Measurements from ENCODE around the gene MAFF. TPM values are rescaled to one million over a fixed set of nuclear protein-coding genes. Genes with fewer than 3 reads are reported as not detected.
A peak's percentile ranks its signal among the peaks of the same experiment; 100 is the strongest.

The MAFF gene
- total and polyA plus RNA-seq, 4 donors: 30.0 to 57.8 (median 40.1) TPM

- H3K9me3 ChIP-seq (ENCODE audit: control insufficient read depth in 4 of 4, insufficient read depth in 3 of 4, low read length in 3 of 4): no peaks in the 10 kb centered on the region
- DNase-seq (peak; percentile 46 to 68 (median 58)), ATAC-seq (ENCODE audit: insufficient read depth, low FRiP score) (no peak)
- WGBS, 2 donors: 49 to 55% methylated on average over 14 of the region's 15 CpGs
- H3K36me3 ChIP-seq (ENCODE audit: control insufficient read depth in 4 of 4, insufficient read depth in 4 of 4, low read length in 4 of 4): peaks cover 3 to 46% (median 32%) of the 10 kb centered on the region in 4 donors
- peak; percentile 31 for TF ChIP-seq CTCF (IDR thresholded peaks at IDR 0.05; ENCODE audit: control extremely low read depth, extremely low read depth)
- H3K4me3 ChIP-seq: no peak overlapping the region
- H3K4me1 ChIP-seq (ENCODE audit: control insufficient read depth in 5 of 5, insufficient read depth in 5 of 5, low read length in 5 of 5): peaks cover 0 to 28% (median 0%) of the 10 kb centered on the region in 5 donors
- H3K27me3 ChIP-seq (ENCODE audit: control insufficient read depth in 3 of 3, insufficient read depth in 3 of 3, low read length in 2 of 3): no peaks in the 10 kb centered on the region
- no peak overlapping the region for H3K9ac ChIP-seq (ENCODE audit: insufficient read depth in 1 of 2, low read length in 2 of 2)
- peak overlapping the region in 1 of 2 donors; percentile 75 for H3K27ac ChIP-seq (ENCODE audit: low read depth in 1 of 2, low read length in 1 of 2)
These were observed 28.5 kb downstream of the MAFF start for GRCh38 chr22:38230108-38230825.

GRCh38 chr22:38230916-38231315 lies 29.1 kb downstream of the MAFF start:
- no peak for TF ChIP-seq CTCF (IDR thresholded peaks at IDR 0.05; ENCODE audit: control extremely low read depth, extremely low read depth)
- 64 to 72% methylated on average over 9 of the region's 9 CpGs for WGBS, 2 donors
- no peaks in the 10 kb centered on the region for H3K27me3 ChIP-seq (ENCODE audit: control insufficient read depth in 3 of 3, insufficient read depth in 3 of 3, low read length in 2 of 3)
- no peak overlapping the region for H3K4me3 ChIP-seq
- H3K36me3 ChIP-seq (ENCODE audit: control insufficient read depth in 4 of 4, insufficient read depth in 4 of 4, low read length in 4 of 4): peaks cover 3 to 42% (median 31%) of the 10 kb centered on the region in 4 donors
- ATAC-seq (ENCODE audit: insufficient read depth, low FRiP score): no peak
- DNase-seq: no peak
- peak overlapping the region in 1 of 2 donors; percentile 75 for H3K27ac ChIP-seq (ENCODE audit: low read depth in 1 of 2, low read length in 1 of 2)
- no peaks in the 10 kb centered on the region for H3K9me3 ChIP-seq (ENCODE audit: control insufficient read depth in 4 of 4, insufficient read depth in 3 of 4, low read length in 3 of 4)
- peaks cover 0 to 28% (median 0%) of the 10 kb centered on the region in 5 donors for H3K4me1 ChIP-seq (ENCODE audit: control insufficient read depth in 5 of 5, insufficient read depth in 5 of 5, low read length in 5 of 5)
- H3K9ac ChIP-seq (ENCODE audit: insufficient read depth in 1 of 2, low read length in 2 of 2): no peak overlapping the region

- Histone ChIP-seq H3K27ac (ENCODE audit: low read depth in 1 of 2, low read length in 1 of 2) (no peak overlapping the region), H3K9me3 (ENCODE audit: control insufficient read depth in 4 of 4, insufficient read depth in 3 of 4, low read length in 3 of 4) (no peaks in the 10 kb centered on the region), H3K9ac (ENCODE audit: insufficient read depth in 1 of 2, low read length in 2 of 2) (no peak overlapping the region), H3K4me1 (ENCODE audit: control insufficient read depth in 5 of 5, insufficient read depth in 5 of 5, low read length in 5 of 5) (peaks cover 0 to 31% (median 0%) of the 10 kb centered on the region in 5 donors), H3K36me3 (ENCODE audit: control insufficient read depth in 4 of 4, insufficient read depth in 4 of 4, low read length in 4 of 4) (peaks cover 0 to 43% (median 31%) of the 10 kb centered on the region in 4 donors), H3K4me3 (no peak overlapping the region), H3K27me3 (ENCODE audit: control insufficient read depth in 3 of 3, insufficient read depth in 3 of 3, low read length in 2 of 3) (no peaks in the 10 kb centered on the region)
- WGBS, 2 donors: 79 to 82% methylated on average over 8 of the region's 8 CpGs
- DNase-seq: no peak
- ATAC-seq (ENCODE audit: insufficient read depth, low FRiP score): no peak
- TF ChIP-seq CTCF (IDR thresholded peaks at IDR 0.05; ENCODE audit: control extremely low read depth, extremely low read depth): no peak
These were observed 30.4 kb downstream of the MAFF start for GRCh38 chr22:38232196-38232595.

Measured in lung (tissue), 12 donors.